ACC112 (cell line): ENCODE measurements around the gene PHC1.
A peak's percentile ranks its signal among the peaks of the same experiment; 100 is the strongest.
"Not testable (repeated sequence)": the region's sequence is repeated elsewhere in the genome, so short reads cannot be mapped to it uniquely, and the experiment has no call there.

ENCODE experiments used
- H2AFZ ChIP-seq: fragments of 200-600 bp; sonication (generic); one replicate; pipeline ENCODE4 v1.6.0; 2017; ENCODE audit warnings: antibody characterized with exemption, low read length; ENCODE audit not compliant: unreplicated experiment
- H3K27ac ChIP-seq: fragments of 200-600 bp; sonication (generic); 2 replicates; pipeline ENCODE4 v1.5.1; 2014; ENCODE audit warnings: low read depth, mild to moderate bottlenecking, antibody characterized with exemption, low read length, moderate library complexity
- H3K27me3 ChIP-seq: fragments of 200-600 bp; sonication (generic); 2 replicates; pipeline ENCODE4 v1.6.1; 2014; ENCODE audit warnings: mild to moderate bottlenecking, antibody characterized with exemption, low read length, moderate library complexity, mixed read lengths; ENCODE audit not compliant: insufficient read depth
- H3K36me3 ChIP-seq: fragments of 200-600 bp; sonication (generic); 2 replicates; pipeline ENCODE4 v1.6.1; 2016; ENCODE audit warnings: mild to moderate bottlenecking, antibody characterized with exemption, low read length, moderate library complexity, mixed read lengths; ENCODE audit not compliant: insufficient read depth
- H3K4me1 ChIP-seq: fragments of 200-600 bp; sonication (generic); one replicate; pipeline ENCODE4 v1.6.1; 2016; ENCODE audit warnings: low read length, mixed read lengths; ENCODE audit not compliant: insufficient read depth, unreplicated experiment, control insufficient read depth
- H3K4me3 ChIP-seq: fragments of 200-600 bp; sonication (generic); 2 replicates; pipeline ENCODE4 v1.5.1; 2014; ENCODE audit warnings: mild to moderate bottlenecking, low read depth, low read length
- H3K79me2 ChIP-seq: fragments of 200-600 bp; sonication (generic); one replicate; pipeline ENCODE4 v1.6.0; 2016; ENCODE audit warnings: low read length; ENCODE audit not compliant: control insufficient read depth, unreplicated experiment, insufficient read depth

Gene PHC1

DNA sequence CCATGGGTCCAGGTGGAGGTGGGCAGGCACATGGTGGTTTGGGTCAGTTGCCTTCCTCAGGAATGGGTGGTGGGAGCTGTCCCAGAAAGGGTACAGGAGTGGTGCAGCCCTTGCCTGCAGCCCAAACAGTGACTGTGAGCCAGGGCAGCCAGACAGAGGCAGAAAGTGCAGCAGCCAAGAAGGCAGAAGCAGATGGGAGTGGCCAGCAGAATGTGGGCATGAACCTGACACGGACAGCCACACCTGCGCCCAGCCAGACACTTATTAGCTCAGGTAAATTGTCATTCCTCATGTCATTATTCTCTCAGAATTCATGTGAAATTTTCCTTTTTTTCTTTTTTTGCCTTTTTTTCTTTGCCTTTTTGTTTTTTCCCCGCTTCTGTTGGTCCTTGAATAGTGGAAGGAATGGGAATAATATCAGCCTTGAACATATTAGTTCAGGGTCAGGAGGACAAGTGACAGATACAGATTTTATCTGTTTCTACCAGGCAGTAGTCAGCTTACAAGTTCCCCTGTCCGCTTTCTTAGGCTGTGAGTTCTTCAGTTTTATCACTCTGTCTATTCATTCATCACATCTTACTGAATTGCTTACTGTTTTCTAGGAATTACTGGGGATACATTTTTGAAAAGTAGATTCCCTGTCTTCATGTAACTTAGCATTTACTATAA, 16.5 kb downstream of the PHC1 start:
- not testable (repeated sequence) for H2AFZ ChIP-seq, H3K36me3 ChIP-seq

DNA sequence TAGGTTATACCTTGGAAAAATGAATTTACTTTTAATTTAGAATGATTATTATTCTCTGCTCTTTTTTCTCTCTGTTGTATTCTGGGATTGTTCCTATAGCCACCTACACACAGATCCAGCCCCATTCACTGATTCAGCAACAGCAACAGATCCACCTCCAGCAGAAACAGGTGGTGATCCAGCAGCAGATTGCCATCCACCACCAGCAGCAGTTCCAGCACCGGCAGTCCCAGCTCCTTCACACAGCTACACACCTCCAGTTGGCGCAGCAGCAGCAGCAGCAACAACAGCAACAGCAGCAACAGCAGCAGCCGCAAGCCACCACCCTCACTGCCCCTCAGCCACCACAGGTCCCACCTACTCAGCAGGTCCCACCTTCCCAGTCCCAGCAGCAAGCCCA, 18.2 kb downstream of the PHC1 start:
- not testable (repeated sequence) for H3K36me3 ChIP-seq, H3K4me3 ChIP-seq, H3K27me3 ChIP-seq, H3K27ac ChIP-seq, H2AFZ ChIP-seq, H3K4me1 ChIP-seq, H3K79me2 ChIP-seq

More for the DNA sequence above, 16.5 kb downstream of the PHC1 start:
- not testable (repeated sequence) for H3K27ac ChIP-seq, H3K4me1 ChIP-seq, H3K27me3 ChIP-seq, H3K4me3 ChIP-seq, H3K79me2 ChIP-seq

DNA sequence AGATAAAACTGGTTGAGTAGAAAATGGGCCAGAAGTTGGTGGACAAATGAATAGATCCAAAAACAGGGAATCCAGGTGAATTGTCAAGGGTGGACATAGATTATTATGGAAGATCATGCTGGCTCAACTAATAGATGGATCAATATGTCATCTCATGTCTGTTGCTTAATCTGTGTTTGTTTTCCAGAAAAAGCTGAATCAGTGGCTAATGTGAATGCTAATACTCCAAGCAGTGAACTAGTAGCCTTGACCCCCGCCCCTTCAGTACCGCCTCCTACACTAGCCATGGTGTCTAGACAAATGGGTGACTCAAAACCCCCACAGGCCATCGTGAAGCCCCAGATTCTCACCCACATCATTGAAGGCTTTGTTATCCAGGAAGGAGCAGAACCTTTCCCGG, 19.8 kb downstream of the PHC1 start:
- not testable (repeated sequence) for H3K27me3 ChIP-seq, H3K4me1 ChIP-seq, H3K79me2 ChIP-seq, H3K27ac ChIP-seq, H3K36me3 ChIP-seq, H2AFZ ChIP-seq, H3K4me3 ChIP-seq

DNA sequence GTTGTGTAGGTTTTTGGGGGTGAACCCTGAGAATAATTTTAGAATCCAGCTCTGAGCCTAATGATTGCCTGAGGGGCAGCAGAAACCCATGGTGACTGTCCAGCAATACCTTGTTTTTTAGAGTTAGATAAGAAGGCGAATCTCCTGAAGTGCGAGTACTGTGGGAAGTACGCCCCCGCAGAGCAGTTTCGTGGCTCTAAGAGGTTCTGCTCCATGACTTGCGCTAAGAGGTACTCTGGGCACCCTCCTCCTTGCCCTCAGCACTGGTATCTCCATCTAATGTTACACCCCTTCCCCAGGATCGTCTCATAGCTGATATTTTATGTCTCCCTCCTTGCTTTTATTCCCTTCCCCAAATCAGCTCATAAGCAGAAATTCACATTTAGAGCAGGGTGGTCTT, 22.4 kb downstream of the PHC1 start:
- Histone ChIP-seq H3K4me3 (no peak overlapping the region), H3K36me3 (peaks cover 5% of the 10 kb centered on the region)

DNA sequence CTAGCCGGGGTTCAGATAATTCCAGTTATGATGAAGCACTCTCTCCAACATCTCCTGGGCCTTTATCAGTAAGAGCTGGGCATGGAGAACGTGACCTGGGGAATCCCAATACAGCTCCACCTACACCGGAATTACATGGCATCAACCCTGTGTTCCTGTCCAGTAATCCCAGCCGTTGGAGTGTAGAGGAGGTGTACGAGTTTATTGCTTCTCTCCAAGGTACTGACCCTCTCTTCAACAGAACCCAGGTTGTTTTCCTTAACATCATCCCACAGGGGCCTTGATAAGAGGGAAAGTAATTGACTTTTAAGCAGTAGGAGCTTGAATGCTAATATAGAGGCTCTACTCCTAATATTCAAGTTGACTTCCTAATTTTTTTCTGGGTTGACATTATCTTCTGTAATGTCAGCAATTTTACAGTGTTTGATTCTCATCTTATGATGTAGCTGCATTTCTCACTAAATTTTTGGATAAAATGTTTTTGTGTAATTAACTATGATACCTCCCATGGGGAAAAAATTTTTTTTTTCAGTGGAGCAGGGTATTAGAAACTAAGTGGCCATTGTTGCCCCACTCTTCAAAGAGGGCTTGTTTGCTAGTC, 23.6 kb downstream of the PHC1 start:
- H2AFZ ChIP-seq, result not testable (repeated sequence)

More for the DNA sequence above, 22.4 kb downstream of the PHC1 start:
- H3K4me1 ChIP-seq, result no peaks in the 10 kb centered on the region
- H3K27me3 ChIP-seq, result no peaks in the 10 kb centered on the region
- H3K27ac ChIP-seq, result no peak overlapping the region
- H2AFZ ChIP-seq, result no peak overlapping the region
- no peaks in the 10 kb centered on the region for H3K79me2 ChIP-seq

DNA sequence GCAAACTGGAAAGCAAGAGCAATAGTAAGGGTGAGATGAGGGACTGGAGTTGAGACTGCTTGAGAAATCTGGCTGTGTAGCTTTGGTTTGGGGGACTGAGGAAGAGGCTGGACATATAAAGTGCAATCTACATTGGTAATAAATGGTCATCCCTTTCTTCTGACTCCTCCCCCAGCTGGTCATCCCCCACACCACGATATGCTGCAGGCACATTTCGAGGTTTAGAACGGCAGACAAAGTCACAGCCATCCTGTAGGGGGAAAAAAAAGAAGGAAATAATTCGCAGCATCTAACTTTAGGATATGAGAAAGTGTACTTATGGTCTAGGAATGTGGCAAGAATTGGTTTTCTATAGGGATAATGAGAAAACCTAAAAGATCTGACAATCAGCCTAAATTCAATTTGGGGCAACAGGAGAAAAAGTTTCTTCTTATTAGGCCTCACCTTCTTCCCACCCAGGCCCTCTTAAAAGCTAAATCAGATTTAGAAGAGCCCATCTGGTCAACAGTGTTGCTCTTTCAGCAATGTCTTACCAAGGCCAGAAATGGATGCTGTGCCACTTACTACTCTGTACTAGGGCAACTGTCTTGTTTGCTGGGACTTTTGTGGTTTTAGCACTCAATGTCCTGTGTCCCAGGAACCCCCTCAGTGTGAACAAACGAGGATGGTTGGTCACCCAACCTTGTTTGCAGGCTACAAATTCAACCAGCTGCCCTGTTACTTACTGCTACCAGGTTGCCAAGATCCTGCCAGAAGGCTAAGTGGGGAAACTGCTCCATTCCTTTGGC, 27.6 kb downstream of the PHC1 start:
- peaks cover 39% of the 10 kb centered on the region for H3K36me3 ChIP-seq
- no peak overlapping the region for H3K4me3 ChIP-seq
- H3K27ac ChIP-seq, result no peak overlapping the region
- H3K4me1 ChIP-seq, result peaks cover 4% of the 10 kb centered on the region
- H3K27me3 ChIP-seq, result no peaks in the 10 kb centered on the region
- no peak overlapping the region for H2AFZ ChIP-seq
- peaks cover 18% of the 10 kb centered on the region for H3K79me2 ChIP-seq

More for the DNA sequence above, 23.6 kb downstream of the PHC1 start:
- H3K4me1 ChIP-seq, H3K27ac ChIP-seq, H3K4me3 ChIP-seq, H3K79me2 ChIP-seq, H3K27me3 ChIP-seq: not testable (repeated sequence)
- H3K36me3 ChIP-seq, result peaks cover 14% of the 10 kb centered on the region

DNA sequence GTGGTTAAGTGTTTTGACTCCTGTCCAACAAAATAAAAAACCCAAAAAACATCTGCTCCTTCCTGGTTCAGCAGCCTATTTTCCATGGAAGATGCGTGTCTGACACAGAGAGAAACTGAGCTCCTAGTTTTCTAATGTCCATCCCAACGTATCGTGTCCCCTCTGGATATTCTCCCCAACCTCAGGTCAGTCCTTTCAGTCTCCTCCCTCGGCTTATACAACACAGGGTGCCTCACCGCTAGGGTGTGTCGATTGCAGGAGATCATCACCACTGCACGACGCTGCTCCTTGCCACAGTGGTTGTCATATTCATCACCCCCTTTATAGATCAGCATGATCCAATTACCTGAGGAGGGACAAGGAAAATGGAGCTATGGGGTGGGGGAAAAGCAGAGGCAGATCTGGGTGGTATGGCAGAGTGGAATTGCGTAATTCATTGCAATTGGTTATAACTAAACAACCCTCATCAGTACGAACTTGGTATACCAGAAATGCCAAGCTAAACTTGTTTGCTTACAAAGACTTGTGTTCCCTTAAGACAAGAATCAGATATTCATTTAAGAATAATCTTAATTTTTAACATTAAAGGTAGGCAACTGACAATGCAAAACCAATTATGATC, 29.4 kb downstream of the PHC1 start:
- no peak overlapping the region for H3K4me3 ChIP-seq
- peaks cover 36% of the 10 kb centered on the region for H3K79me2 ChIP-seq
- no peak overlapping the region for H3K27ac ChIP-seq
- peaks cover 39% of the 10 kb centered on the region for H3K36me3 ChIP-seq
- peaks cover 17% of the 10 kb centered on the region for H3K4me1 ChIP-seq
- H3K27me3 ChIP-seq, result no peaks in the 10 kb centered on the region
- no peak overlapping the region for H2AFZ ChIP-seq

DNA sequence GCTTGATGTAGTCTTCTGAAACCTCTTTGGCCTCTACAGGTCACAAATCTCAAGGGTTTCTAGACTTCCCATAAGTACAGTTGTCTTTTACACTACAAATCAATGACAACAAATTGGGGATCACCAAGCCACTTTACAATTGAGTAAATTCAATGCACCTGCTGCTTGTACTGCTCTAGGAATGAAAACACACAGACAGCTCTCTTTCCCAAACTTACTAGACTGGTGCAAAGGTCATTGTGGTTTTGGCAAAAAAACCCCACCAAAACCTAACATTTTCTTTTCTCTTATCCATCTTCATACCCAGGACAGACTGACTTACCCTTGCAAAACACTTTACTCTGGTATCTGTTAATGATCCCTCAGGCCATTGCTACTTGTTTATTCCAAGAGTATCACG, 32.4 kb downstream of the PHC1 start:
- Histone ChIP-seq H3K79me2 (peaks cover 43% of the 10 kb centered on the region), H3K4me3 (no peak overlapping the region)

DNA sequence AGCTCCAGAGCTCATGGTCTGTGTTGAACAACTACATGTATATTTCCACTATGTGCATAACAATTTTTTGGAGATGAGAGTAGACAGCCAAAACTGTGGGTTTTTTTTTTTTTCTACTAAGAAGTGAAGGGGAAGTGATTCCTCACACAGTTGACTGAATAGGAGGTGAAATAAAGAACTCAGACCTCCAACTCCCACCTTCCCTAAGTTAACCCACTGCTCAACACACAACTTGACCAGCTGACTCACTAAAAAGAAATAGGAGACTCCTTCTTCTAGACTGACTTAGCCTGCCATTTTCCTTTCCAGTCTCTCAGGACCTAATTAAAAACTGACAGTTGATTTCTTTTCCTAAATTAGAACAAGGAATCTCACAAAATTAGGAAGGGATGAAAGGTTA, 33.4 kb downstream of the PHC1 start:
- H2AFZ ChIP-seq, result no peak overlapping the region
- no peaks in the 10 kb centered on the region for H3K27me3 ChIP-seq
- H3K79me2 ChIP-seq, result peaks cover 43% of the 10 kb centered on the region
- peaks cover 26% of the 10 kb centered on the region for H3K36me3 ChIP-seq
- H3K4me3 ChIP-seq, result peak overlapping the region; percentile 91
- H3K27ac ChIP-seq, result no peak overlapping the region
- H3K4me1 ChIP-seq, result peaks cover 17% of the 10 kb centered on the region

More for the DNA sequence above, 32.4 kb downstream of the PHC1 start:
- no peak overlapping the region for H3K27ac ChIP-seq
- H2AFZ ChIP-seq, result no peak overlapping the region
- peaks cover 17% of the 10 kb centered on the region for H3K4me1 ChIP-seq
- H3K27me3 ChIP-seq, result no peaks in the 10 kb centered on the region
- peaks cover 34% of the 10 kb centered on the region for H3K36me3 ChIP-seq

DNA sequence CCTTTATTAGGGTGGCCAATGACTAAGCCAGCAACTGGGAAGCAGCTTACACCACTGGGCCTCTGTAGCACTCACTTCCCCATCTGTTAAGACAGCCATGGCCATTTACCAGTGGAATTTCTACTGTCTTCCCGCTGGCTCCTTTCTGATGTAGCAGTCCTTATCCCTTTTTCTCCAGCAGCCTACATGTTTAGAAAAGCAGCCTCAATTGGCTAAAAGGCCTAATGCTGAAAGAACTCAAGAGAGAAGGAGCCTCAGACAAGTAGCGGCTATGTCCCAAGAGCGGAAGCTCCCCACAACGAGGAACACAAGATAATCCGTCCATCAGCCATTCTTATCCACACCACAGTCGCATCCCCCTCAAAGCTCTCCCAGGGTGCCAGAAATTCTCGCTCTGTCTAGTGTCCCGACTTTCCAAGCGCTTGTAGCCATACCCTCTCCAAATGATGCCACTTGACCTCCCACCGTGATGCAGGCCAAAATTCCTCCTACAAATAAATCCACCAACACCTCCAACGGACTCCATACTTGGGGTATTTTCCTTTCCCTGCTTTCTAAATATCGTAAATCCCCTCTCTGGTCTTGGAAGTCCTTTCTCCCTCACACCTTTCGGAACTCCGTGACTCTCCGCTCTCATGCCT, 34.5 kb downstream of the PHC1 start:
- Histone ChIP-seq H3K4me1 (peaks cover 17% of the 10 kb centered on the region), H2AFZ (peak overlapping the region; percentile 69), H3K27me3 (no peaks in the 10 kb centered on the region), H3K4me3 (peak overlapping the region; percentile 91), H3K36me3 (peaks cover 17% of the 10 kb centered on the region), H3K79me2 (peaks cover 43% of the 10 kb centered on the region), H3K27ac (peak overlapping the region; percentile 92)
